ENCODE results near the gene FILIP1.
"Not testable (repeated sequence)": the region's sequence is repeated elsewhere in the genome, so short reads cannot be mapped to it uniquely, and the experiment has no call there.

FILIP1 gene

DNA sequence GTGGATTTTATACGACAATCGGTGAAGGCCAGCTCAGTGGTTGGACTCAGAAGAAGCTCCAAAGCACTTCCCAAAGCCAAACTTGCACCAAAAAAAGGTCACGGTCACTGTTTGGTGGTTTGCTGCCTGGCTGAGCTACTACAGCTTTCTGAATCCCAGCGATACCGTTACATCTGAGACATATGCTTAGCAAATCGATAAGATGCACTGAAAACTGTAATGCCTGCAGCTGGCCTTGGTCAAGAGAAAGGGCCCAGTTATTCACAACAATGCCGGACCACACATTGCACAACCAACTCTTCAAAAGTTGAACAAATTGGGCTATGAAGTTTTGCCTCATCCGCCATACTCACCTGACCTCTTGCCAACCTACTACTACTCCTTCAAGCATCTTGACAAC, 70.2 kb downstream of the FILIP1 start:
- DNase-seq: no peak
- Mint-ChIP-seq H3K4me3 (no peak overlapping the region), H3K27ac (no peak overlapping the region), H3K9me3 (no peaks in the 10 kb centered on the region), H3K4me1 (peaks cover 13% of the 10 kb centered on the region), H3K27me3 (peaks cover 2% of the 10 kb centered on the region)
- ATAC-seq: no peak

DNA sequence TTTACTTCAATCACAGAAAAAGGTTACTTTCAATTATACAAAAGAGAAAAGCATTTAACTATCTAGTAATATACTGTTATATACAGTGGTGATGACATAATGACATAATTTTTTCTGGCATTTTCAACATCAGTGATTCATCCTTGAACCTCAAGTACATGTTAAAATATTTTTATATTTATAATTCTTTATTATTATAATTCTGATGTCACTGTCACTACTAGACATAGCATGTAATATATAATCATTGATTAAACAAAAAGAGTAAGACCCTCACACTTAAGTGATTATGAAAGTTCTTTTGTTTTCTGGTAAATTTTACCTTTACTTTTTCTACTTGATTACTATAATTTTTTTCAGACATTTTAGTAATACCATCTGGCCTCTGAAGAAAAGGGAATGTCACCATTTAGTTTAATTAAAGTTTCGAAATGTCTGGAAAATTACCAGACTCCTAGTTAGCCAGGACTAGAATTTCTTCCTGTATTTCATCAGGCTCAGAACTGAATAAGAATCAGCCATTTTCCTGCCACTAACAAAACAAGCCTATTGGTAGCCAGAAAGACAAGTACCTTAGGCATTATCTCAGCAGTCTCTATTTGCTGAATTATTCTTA, 71.5 kb downstream of the FILIP1 start:
- no peak for DNase-seq
- peaks cover 13% of the 10 kb centered on the region for H3K4me1 Mint-ChIP-seq
- peaks cover 10% of the 10 kb centered on the region for H3K27me3 Mint-ChIP-seq
- no peak for ATAC-seq
- no peak overlapping the region for H3K4me3 Mint-ChIP-seq
- H3K27ac Mint-ChIP-seq: no peak overlapping the region
- H3K9me3 Mint-ChIP-seq: no peaks in the 10 kb centered on the region

DNA sequence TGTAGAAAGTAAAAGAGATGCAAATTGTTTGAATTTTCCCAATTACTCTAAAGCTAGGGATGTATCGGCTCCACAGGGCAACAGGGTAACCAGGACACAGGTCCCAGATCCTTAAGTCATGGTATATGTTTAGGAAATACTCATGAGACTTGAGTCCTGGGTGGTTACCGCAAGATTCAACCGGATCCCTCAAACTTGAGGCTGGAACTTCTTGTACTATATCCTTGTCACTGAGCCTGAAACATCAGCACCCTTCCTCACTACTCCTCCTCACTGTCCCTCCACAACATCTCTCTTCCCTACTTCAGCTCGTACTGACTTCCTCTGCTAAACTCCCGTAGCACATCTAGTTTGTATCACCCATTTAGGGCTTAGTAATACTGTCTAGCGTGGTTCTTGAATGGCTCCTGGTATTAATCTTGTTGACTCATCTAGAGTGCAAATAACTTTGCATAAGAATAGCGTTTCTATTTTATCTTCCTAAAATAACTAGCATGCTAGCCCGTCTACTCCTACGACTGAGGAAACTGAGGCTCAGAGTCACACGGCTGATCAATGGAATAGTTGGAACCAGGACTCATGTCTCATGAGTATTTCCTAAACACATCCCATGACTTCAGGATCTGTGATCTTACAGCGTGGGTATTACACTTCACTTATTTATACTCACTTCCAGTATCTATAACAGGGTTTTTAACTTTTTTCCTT, 72.1 kb downstream of the FILIP1 start:
- no peak for DNase-seq
- Mint-ChIP-seq H3K4me1 (peaks cover 13% of the 10 kb centered on the region), H3K9me3 (no peaks in the 10 kb centered on the region), H3K4me3 (no peak overlapping the region), H3K27ac (no peak overlapping the region), H3K27me3 (peaks cover 10% of the 10 kb centered on the region)
- no peak for ATAC-seq

DNA sequence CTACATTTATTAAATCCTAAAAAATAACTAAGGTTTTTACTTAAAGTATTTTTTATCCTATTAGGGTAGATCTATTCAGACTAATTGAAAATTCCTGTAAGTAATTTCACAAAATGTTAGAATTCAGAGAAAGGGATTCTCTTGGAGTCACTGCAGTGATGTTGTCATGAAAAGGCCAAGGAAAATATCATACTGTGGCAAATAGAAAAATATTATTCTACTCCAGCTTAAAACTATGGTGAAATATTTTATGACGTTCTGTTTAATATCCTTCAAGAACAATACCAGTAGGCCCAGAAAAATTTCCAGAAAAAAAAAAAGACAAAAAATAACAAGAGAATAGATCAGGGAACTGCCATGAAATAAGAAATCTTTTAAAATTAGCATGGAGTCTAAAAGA, 73.6 kb downstream of the FILIP1 start:
- Mint-ChIP-seq H3K9me3 (no peaks in the 10 kb centered on the region), H3K27me3 (peaks cover 17% of the 10 kb centered on the region), H3K4me3 (no peak overlapping the region), H3K27ac (no peak overlapping the region), H3K4me1 (peaks cover 5% of the 10 kb centered on the region)
- DNase-seq: no peak
- ATAC-seq: no peak

DNA sequence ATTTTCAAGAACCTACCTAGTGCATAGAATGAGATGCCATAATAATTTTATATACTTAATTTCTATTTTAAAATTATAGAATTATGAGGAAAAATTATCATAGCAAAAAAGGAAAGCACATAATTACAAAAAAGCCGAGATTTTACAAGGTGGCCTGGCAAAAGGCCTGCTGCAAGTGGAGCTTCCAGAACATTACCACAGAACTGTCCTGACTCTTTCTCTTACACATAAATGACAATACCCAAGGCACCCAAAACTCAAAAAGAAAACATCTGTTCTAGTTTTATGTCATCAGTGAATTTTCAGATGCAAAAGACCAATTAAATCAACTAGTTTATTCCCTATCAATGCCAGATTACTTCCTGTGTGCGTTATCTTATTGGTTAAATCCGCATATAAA, 74.2 kb downstream of the FILIP1 start:
- DNase-seq (no peak), ATAC-seq (no peak)
- no peak overlapping the region for H3K27ac Mint-ChIP-seq
- H3K4me1 Mint-ChIP-seq: no peaks in the 10 kb centered on the region
- H3K27me3 Mint-ChIP-seq: peaks cover 23% of the 10 kb centered on the region
- H3K4me3 Mint-ChIP-seq: no peak overlapping the region
- no peaks in the 10 kb centered on the region for H3K9me3 Mint-ChIP-seq

DNA sequence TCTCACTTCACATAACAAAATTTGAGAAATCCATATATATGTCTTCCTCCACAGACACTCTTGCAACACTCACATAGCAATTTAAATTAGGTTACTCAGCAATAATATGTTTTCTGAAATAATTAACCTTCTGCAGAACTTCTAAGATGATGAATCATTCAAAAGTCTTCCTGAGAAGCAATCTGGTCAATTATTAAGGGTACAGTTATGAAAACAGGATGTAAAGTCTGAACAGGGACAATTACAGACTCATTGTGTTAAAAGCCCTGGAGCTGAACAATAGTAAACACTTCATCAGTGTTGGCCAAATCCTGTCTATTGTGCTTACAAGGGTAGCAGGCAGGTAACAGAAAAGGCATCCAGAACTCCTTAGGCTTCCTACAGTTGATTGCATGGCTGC, 75.4 kb downstream of the FILIP1 start:
- no peaks in the 10 kb centered on the region for H3K9me3 Mint-ChIP-seq
- no peaks in the 10 kb centered on the region for H3K4me1 Mint-ChIP-seq
- peaks cover 35% of the 10 kb centered on the region for H3K27me3 Mint-ChIP-seq
- ATAC-seq (no peak), DNase-seq (no peak)
- H3K27ac Mint-ChIP-seq: no peak overlapping the region
- H3K4me3 Mint-ChIP-seq: no peak overlapping the region

DNA sequence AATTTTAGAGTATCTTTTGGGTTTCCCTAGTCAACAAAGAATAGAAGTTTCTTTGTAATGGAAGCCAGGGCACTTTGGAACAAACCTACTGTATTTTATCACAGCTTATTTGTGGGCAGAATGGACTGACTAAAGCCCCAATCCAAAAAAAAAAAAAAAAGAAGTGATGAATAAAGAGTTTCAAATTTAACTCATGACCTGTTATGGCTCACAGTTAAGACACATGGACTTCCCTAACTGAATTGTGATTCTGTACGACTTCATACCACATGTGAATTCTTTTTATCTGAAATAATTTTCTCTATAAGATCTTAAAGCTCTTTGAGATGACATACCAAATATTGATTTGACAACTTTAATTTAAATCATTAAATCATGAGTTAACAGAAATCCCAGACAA, 77.2 kb downstream of the FILIP1 start:
- Mint-ChIP-seq H3K4me1 (no peaks in the 10 kb centered on the region), H3K4me3 (no peak overlapping the region), H3K27me3 (peaks cover 48% of the 10 kb centered on the region), H3K9me3 (no peaks in the 10 kb centered on the region), H3K27ac (no peak overlapping the region)
- DNase-seq: no peak
- no peak for ATAC-seq

DNA sequence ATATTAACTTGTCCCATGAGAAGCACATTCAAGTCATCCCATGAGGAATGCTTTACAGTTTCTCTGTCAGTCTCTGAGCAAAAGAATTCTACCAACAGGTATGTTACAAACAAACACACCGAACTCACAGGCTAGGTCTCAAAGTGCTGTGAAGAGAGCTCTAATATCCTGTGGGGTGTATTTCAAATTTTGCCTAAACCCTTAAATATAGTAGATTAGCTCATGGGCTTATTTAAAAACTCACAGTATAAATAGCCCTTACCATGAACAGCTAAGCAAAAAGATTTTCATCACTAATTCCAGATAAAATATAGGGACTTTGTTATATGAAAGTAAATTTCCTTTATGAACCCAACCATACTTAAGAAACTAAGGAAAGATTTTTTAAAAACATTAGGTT, 77.8 kb downstream of the FILIP1 start:
- Mint-ChIP-seq H3K4me3 (no peak overlapping the region), H3K27me3 (peaks cover 50% of the 10 kb centered on the region), H3K27ac (no peak overlapping the region), H3K4me1 (no peaks in the 10 kb centered on the region), H3K9me3 (no peaks in the 10 kb centered on the region)
- no peak for DNase-seq
- ATAC-seq: no peak

DNA sequence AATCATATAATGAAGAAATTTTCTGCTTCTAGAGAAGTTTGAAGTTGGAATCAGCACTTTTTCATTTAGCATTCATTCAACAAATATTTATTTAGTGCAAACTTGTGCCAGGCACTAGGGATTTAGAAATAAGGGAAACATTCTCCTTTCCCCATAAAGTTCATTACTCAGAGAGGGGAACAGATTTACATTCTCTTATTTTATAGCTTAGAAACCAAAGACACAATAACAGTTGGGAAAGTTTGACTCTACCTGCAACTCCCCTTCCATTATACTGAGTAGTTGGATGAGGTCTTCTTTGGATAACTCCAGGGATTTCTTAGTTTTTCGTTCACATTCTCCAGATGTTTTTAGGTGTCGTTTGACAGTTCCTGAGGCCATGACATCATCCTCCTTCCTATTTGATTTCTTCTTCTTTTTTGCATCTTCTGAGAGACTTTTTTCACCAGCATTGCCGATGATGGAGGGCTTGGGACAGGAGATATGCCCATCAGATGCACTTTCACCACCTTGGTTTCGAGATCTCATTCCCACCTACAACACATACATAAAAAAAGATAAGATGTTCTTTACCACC, 79.1 kb downstream of the FILIP1 start:
- no peak for DNase-seq
- Mint-ChIP-seq H3K9me3 (no peaks in the 10 kb centered on the region), H3K27me3 (peaks cover 50% of the 10 kb centered on the region), H3K4me3 (no peak overlapping the region), H3K4me1 (no peaks in the 10 kb centered on the region), H3K27ac (no peak overlapping the region)
- no peak for ATAC-seq

DNA sequence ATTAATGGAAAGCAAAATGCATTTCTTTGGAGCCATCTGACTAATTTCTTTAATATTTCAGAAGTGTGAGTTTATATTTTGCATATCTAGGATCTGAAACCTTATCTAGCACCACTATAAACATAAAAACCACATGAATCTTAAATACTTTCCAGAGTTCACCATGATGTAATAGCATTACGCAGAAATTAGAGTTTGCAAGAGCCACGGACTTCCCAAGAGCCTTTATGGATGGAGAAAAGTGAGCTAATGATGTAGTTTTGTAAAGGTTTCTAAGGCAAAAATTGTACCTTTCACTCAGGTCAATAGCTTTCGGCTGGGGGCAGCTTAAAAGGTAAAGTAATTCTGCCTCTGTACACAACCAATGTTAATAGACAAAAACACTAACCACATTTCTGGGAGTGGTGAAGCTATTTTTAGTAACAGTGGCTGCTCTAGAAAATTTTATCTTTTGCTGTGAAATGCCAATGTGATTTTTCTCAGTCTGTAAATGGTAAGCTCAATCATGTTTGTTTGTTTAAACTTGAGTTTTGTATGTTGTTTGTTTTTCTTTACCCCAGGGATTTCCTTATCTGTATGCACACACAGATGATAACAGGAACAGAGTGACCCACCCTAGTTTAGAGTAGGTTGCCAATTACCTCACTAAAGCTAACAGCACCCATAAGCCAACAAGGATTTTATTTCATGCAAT, 80.5 kb downstream of the FILIP1 start:
- Mint-ChIP-seq H3K9me3 (no peaks in the 10 kb centered on the region), H3K4me1 (no peaks in the 10 kb centered on the region), H3K4me3 (no peak overlapping the region), H3K27me3 (peaks cover 45% of the 10 kb centered on the region), H3K27ac (no peak overlapping the region)
- DNase-seq (no peak), ATAC-seq (no peak)

DNA sequence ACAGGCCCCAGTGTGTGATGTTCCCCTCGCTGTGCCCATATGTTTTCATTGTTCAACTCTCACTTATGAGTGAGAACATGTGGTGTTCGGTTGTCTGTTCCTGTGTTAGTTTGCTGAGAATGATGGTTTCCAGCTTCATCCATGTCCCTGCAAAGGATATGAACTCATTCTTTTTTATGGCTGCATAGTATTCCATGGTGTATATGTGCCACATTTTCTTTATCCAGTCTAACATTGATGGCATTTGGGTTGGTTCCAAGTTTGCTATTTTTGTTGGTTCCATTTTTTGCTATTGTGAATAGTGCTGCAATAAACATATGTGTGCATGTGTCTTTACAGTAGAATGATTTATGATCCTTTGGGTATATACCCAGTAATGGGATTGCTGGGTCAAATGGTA, 83.0 kb downstream of the FILIP1 start:
- not testable (repeated sequence) for DNase-seq

DNA sequence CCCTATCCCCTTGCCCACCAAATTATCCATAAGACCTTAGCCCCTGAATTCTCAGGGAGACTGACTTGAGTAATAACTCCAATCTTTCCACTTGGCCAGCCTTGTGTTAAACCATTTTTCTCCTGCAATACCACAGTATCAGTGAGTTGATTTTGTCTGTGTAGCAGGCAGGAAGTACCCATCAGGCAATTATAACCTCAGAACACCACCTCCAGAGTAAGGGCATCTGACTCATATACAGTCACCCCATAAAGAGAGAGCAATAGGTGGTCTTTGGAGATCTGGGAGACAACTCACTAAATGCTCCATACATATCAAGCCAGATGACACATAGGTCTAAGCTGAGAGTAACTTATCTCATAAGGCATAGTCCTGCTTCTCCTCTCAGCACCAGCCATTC, 83.7 kb downstream of the FILIP1 start:
- H3K27ac Mint-ChIP-seq: no peak overlapping the region
- H3K9me3 Mint-ChIP-seq: no peaks in the 10 kb centered on the region
- DNase-seq (no peak), ATAC-seq (no peak)
- no peaks in the 10 kb centered on the region for H3K4me1 Mint-ChIP-seq
- peaks cover 33% of the 10 kb centered on the region for H3K27me3 Mint-ChIP-seq
- H3K4me3 Mint-ChIP-seq: no peak overlapping the region

More for the DNA sequence above, 83.0 kb downstream of the FILIP1 start:
- ATAC-seq, H3K4me3 Mint-ChIP-seq, H3K27ac Mint-ChIP-seq, H3K9me3 Mint-ChIP-seq, H3K4me1 Mint-ChIP-seq: not testable (repeated sequence)
- H3K27me3 Mint-ChIP-seq: peaks cover 39% of the 10 kb centered on the region

DNA sequence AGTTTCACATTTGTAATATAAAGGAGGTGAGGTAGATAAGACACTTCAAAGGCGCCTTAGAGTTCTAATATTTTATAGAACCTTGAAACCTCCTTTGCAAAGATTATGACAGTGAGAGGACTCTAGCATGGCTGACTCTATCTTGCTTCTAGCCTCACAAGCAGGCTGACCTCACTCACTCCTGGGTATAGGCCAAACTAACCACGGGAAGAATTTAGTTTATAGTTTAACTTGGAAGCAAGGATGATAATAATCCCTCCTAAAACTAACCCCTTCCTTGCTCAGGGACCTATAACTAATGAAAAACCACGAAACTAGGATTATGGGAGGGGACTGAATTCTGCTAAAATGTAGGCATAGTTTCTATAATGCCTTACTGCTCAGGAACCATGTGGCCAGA, 84.3 kb downstream of the FILIP1 start:
- Mint-ChIP-seq H3K4me1 (no peaks in the 10 kb centered on the region), H3K27me3 (peaks cover 33% of the 10 kb centered on the region), H3K9me3 (no peaks in the 10 kb centered on the region), H3K27ac (no peak overlapping the region), H3K4me3 (no peak overlapping the region)
- DNase-seq (no peak), ATAC-seq (no peak)

DNA sequence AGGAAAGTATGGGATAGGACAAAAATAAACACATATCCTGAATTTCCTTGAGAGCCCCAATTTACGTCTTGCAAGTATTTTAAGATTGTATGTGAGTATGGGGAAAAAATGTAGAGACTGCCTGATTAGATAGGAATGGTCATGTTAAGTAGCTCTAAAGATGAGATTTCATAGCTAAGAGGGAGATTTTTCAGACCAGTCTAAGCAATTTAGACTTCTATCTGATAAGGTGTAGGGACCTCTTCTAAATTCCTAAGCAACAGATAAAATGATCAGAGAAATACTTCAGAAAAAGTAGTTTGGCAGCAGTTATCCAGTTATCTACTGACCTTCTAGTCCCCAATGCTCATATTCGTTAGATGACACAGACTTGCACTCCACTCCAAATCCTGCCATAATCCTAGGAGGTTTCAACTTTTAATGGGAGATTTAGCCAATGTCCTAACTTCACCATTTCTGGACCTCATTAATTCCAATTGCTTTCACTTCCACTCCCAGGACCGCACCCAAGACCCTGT, 90.0 kb downstream of the FILIP1 start:
- DNase-seq (no peak), ATAC-seq (no peak)
- Mint-ChIP-seq H3K4me3 (no peak overlapping the region), H3K4me1 (no peaks in the 10 kb centered on the region), H3K27me3 (peaks cover 18% of the 10 kb centered on the region), H3K9me3 (no peaks in the 10 kb centered on the region), H3K27ac (no peak overlapping the region)

DNA sequence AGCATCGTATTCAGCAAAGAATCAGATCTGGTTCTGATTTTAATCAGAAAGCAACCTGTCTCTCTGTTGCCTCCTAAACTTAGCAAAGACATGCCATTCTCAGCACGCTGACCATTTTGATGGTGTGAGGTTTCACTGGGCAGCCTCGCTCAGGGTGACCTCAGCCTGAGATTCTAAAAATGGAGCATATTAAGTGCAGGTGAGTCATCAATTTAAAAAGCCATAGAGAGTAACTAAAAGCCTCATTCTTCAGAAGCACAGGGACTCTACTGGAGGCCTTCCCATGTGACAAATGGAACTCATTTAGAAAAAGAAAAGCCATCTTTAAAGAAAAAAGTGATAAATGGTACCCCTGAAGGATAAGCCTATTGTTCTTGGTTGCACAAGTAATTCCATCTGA, 91.3 kb downstream of the FILIP1 start:
- peaks cover 23% of the 10 kb centered on the region for H3K27me3 Mint-ChIP-seq
- no peak for DNase-seq

More for the DNA sequence above, 91.3 kb downstream of the FILIP1 start:
- no peak for ATAC-seq
- no peaks in the 10 kb centered on the region for H3K9me3 Mint-ChIP-seq
- no peak overlapping the region for H3K27ac Mint-ChIP-seq
- no peak overlapping the region for H3K4me3 Mint-ChIP-seq
- no peaks in the 10 kb centered on the region for H3K4me1 Mint-ChIP-seq

Measured in stimulated activated naive CD8-positive, alpha-beta T cell treated with anti-CD3 and anti-CD28 coated beads, Interleukin-15, amount 100 ng/mL, for 72 hours (primary cell).